Activated naive CD4-positive, alpha-beta T cell (primary cell): ENCODE data around the gene BRI3BP.
"Not testable (repeated sequence)": the region's sequence is repeated elsewhere in the genome, so short reads cannot be mapped to it uniquely, and the experiment has no call there.

Experiments
- DNase-seq, 4 experiments: peaks; one replicate each; lab custom pipeline; 2025; lab: John Stamatoyannopoulos, UW

Gene BRI3BP

DNA sequence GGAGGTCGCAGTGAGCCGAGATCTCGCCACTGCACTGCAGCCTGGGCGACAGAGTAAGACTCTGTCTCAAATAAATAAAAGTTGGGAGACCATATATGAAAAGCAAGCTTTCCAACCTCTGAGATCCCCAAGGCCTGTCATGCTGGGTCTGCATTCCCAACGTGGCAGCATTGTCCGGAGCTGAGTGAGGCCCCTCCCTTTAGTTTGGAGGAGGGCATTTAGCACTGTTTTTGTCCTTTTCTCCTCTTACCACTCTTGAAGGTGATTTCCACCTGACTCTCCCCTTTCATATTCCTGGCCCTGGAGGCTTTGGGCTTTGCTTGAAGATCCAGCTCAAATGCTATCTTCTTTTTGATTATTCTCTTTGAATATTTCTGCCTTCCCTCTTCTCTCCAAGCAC, 74.9 kb downstream of the BRI3BP start:
- DNase-seq = no peak

DNA sequence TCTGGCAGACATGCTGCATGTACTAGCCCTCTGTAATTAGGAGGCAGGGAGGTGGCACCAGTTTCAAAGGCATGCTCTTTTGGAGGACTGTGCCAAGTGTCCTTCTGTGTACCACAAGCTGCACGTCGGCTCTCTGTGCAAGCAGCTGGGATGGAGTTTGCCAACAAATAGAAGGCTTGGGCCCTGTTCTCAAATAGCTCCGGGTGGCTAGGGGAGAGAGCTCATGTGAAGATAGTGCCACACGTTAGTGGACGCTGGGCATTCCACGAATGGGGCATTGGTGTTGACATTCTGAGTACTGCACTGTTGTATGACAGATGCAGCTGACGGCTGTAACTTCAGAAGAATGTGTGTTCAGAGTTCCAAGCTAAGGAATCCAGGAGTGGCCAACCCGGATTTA, 76.2 kb downstream of the BRI3BP start:
- DNase-seq = no peak

DNA sequence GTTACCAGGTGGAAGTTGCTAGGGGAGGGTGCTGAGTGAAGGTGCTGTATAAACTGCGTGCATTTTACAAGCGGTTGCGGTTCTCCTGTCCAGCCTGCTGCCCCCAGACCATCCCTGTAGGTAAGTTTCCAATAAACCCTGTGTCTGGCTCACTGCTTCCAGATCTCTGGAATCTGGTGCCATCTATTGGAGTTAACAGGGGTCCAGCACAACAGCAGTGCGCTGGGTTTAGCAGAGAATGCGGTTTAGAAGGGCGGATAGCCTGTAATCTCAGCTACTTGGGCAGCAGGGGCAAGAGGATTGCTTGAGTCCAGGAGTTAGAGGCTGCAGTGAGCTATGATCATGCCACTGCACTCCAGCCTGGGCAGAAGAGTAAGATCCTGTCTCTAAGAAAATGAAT, 76.7 kb downstream of the BRI3BP start:
- no peak for DNase-seq

DNA sequence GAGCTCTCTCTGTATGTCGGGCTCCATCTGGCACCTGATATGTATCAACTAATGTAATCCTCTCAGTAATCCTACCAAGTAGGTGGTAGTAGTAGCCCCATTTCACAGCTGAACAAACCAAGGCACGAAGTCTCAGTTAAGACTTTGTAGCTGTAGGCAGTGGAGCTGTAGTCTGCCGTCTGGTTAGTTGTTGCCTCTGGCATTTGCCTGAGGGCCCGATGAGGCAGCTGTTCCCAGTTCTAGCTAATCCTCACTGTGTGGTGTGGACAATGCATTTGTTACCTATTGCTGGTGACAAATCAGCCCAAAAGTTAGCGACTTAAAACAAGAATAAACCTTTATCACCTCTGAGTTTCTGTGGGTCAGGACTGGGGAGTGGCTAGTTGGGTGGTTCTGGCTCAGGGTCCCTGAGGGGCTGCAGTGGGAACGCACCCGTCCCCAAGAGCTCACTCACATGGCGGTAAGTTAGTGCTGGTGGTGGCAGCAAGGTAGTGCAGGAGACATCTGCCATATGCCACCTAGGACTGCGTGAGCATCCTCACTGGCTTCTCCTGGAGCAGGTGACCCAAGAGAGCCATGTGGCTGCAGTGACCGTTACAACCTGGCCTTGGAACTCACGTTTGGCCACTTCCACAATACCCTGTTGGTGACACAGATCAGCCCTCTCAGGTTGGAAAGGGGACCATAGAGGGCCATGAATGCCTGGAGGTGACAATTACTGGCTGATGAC, 77.4 kb downstream of the BRI3BP start:
- DNase-seq = no peak

DNA sequence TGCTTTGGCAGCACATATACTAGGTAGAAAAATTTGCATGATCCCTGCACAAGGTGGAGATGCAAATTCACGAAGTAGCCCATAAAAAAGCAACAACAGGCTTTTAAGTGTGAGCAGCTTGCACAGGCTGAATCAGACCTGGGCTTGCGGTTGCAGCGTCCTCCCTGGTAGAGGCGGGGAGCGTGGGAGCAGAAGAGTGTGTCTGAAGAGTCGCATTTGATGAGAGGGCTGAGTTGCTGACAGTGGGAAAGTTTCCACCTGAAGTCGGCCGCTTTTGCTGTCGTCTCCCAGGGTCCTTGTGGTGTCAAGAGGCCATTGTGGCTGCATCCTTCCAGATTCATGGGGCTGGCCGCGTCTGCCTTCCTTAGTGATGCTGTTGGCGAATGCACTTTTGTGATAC, 78.0 kb downstream of the BRI3BP start:
- DNase-seq = no peak

DNA sequence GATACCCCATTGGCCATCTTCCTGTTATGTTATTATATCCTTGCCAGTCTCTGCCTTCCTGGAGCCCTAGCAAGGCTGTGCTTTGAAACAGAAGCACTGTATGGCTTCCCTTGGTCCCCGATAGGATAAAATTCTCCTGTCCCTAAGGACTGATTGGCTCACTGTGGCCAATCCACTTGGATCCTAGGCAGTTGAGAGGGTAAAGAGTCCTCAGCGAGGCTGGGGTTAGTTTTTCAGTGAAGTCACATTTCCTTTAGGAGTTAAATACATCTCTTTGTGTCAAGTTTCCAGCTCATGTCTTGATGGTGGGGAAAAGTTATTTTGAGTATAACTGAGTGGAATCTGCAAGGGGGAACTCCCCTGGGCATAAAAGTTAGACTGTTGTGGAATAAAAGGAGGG, 79.1 kb downstream of the BRI3BP start:
- no peak for DNase-seq

DNA sequence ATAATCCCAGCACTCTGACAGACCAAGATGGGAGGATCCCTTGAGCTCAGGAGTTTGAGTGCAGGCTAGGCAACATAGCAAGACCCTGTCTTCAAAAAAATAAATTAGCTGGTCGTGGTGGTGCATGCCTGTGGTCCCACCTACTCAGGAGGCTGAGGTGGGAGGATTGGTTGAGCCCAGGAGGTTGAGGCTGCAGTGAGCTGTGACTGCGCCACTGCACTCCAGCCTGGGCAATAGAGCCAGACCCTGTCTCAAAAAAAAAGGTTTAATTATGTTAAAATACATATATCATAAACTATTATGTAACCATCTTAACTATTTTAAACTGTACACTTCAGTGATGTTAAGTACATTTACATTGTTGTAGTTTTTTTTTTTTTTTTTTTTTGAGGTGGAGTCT, 80.8 kb downstream of the BRI3BP start:
- DNase-seq = not testable (repeated sequence)

DNA sequence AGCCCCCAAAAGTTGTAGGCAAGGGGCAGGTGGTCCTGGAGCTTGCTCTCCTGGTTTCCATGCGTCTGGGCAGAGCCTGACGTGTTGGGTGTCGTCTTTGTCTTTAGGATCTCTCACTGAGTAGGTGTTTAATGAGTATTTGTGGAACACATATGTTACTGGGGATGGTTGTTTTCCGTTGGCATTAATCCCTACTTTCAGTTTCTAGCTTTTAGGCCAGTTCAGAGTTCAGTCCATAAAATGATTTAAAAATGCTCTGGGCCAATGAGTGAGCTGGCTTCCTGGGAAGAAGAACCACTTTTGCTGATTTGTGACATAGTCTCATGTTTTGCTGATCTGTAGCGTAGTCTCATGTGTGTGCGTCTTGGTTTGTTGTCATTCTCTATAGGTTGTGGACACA, 82.7 kb downstream of the BRI3BP start:
- no peak for DNase-seq

DNA sequence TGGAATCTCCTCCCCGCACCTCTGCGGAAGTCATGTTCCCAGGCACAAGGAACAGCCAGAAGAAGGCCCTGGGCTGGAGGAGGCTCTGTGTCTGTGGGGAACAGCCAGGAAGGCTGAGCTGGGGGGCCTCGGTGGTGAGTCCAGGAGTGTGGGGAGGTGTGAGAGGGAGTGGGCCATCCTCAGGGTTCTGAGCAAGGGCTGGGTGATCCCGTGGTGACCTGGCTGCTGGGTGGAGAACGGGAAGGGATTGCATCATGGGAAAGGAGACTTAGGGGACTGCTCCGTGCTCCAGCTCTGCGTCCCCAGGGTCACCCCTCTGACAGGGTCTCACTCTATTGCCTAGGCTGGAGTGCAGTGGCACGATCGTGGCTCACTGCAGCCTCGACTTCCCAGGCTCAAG, 85.6 kb downstream of the BRI3BP start:
- no peak for DNase-seq

DNA sequence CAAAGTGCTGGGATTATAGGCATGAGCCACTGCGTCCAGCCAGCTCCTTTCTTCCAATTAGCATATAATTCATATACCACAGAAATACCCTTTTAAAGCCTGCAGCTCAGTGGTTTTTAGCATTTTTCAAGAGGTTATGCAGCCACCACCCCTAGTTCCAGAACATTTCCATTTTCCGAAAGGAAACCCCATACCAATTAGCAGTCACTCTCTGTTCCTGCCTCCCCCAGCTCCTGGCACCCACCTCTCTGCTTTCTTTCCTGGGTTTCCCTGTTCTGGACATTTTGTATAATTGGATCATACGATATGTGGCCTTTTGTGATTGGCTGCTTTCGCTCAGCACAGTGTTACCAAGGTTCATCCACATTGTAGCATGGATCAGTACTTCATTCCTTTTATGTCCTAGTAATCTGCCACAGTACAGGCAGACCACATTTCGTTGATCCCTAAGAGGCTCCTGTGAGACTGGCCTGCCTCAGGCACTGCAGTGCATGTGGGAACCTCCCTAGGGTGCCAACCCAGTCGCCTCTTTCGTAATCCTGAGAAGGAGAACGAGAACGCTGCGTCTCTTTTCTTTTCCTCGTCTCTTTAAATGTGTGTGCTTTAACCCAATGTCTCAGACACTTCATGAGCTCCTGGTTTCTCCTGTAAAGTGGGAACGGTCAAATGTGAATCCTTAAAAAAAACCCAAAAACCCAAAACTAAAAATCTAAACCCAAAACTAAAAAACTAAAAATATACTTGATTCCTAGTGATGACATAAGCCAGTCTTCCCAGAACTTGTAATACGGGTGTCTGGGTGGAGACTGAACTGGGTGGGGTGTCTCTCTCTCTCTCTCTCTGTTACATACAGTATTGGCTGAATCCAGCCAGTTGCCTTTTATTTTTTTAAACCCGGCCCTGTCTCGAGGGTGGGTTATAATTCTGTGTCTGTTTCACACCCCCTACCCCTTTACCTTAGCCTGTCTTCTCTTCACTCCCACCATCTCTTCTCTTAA, 86.5 kb downstream of the BRI3BP start:
- no peak for DNase-seq
